Stimulated activated CD4-positive, alpha-beta T cell treated with anti-CD3 and anti-CD28 coated beads, TNF-alpha, amount 100 ng/mL, for 24 hours (primary cell): ENCODE measurements around the gene FOXB2.
"Not testable (repeated sequence)": the region's sequence is repeated elsewhere in the genome, so short reads cannot be mapped to it uniquely, and the experiment has no call there.

ENCODE experiments used
- DNase-seq, 3 experiments: peaks; one replicate each; pipeline ENCODE4 v3.0.0-alpha.2; 2020; ENCODE audit warnings: low read depth in 3 of 3

The FOXB2 gene

DNA sequence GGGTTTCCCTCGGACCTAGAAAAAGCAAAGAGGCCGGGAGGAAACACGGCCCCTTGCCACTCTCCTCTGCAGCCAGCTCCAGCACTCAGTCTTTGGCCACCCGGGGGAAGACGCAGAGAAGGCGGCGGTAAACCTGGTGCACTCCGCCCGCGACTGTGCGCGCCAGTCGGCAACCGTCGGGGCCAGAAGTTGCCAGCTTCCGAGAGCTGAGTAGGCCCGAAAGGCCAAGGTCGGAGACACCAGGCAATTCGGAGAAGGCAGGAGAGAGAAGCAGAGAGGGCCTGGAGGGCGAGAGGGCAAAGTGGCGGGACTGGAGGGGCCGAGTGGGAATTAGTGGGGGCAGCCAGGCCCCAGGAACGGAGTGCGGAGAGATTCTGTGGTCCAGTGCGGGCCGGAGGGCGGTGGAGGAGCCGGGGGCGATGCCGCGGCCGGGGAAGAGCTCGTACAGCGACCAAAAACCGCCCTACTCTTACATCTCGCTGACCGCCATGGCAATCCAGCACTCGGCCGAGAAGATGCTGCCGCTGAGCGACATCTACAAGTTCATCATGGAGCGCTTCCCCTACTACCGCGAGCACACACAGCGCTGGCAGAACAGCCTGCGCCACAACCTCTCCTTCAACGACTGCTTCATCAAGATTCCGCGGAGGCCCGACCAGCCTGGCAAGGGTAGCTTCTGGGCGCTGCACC, at the start of gene FOXB2:
FOXB2 (plus strand) TSS at position 420 of the 690 bp plus-strand sequence; CDS start at position 420, 0 bp downstream.
- no peak for DNase-seq

DNA sequence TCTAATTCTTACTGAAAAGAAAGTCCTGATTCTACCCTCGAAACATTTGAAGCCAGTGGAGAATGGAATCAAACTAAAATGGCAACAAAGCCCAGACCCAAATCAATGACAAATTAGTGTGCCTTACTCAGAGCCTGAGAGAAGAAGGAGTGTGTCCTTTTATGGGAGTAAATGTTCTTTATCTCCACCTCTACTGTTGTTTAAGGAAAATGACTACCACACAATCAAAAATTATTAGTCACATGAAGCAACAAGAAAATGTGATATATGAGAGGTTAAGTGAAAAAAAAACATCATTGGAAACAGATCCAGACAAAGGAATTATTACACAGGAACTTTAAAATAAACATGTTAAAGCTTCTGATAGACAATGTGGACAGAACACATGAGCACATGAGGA, 49.7 kb upstream of the FOXB2 start:
- DNase-seq, result no peak

DNA sequence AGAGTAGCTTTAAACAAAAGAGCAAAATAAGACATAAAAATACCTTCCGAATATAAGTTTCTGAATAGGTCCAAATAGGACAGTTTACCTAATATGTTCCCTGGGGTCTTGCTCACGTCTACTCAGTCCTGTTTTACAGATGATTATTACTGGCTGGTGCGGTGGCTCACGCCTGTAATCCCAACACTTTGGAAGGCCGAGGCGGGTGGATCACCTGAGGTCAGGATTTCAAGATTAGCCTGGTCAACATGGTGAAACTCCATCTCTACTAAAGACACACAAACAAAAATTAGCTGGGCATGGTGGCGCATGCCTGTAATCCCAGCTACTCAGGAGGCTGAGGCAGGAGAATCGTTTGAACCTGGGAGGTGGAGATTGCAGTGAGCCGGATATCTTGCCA, 40.6 kb upstream of the FOXB2 start:
- not testable (repeated sequence) for DNase-seq

DNA sequence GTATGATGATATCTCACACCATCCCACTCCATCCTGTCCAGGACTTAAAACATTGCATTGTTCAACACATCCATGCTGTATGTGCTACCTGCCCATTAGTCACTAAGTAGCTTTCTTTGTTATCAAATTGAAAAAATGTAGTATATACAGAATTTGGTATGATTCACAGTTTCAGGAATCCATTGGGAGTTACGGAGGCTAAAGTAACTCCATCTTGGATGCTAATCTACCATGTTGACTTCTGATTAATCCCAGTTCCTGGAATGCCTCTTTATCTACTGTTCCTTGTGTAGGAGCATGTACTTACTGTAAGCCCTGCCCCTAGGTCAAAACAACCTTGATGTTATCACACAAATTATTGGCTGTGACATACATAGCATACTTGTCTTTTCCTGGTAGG, 38.9 kb upstream of the FOXB2 start:
- DNase-seq, result no peak

DNA sequence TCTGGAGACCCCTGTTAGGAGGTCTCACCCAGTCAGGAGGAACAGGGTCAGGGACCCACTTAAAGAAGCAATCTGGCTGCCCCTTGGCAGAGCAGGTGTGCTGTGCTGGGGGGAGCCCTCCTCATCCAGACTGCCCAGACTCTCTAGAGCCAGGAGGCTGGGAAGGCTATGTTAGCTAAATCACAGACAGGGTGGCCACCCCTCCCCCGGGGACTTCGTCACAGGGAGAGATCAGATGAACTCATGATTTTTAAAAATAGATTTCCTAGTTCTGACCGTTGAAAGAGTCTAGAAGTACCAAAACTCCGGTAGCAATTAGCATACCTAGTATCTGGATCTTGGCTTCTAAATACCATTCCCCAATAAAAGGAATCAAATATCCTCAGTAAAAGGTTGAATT, 35.0 kb upstream of the FOXB2 start:
- no peak for DNase-seq

DNA sequence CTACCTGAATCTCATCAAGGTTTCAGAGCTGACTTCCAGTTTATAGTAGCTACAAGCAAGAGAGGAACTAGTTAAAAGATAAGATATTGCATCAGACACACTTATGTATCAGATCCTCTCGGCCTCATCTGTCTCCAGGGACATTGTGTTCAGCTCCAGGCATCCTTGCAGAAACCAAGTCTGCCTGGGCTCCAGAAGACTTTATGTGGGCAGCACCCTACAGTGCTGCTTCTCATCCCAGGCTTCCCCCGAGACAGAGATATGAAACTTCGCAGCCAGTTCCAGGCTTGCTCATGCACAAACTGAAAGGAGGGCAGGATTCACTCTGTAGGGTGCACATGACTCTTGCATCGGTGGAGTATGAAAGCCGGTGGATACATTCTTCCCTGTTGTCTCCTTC, 33.9 kb upstream of the FOXB2 start:
- DNase-seq, result no peak

DNA sequence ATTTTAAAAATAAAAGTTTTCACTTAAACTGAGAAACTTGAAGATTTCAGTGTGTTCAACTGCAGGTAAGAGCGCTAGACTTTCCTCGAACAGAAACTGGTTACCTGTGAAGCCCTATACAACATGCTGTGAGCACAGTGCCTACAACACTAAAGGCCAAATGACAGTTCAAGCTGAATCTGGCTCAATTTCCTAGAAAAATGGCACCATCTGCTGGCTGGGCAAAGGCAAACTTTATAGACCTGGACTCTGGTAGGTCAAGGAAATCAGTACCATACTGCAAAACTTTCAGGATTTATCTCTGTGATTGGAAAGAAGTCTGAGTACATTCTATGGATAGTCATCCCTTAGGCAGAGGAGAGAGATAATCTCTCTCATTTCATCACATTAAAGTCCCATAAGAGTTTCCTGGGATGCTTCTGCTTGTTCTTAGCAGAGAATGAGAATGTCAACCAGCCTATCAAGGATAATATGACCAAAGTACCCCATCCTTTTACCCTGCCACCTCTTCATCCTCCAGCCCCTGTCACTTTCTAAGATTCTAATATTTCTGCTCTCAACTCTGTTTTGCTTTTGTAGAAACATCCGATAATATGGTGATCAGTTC, 31.8 kb upstream of the FOXB2 start:
- DNase-seq, result no peak

DNA sequence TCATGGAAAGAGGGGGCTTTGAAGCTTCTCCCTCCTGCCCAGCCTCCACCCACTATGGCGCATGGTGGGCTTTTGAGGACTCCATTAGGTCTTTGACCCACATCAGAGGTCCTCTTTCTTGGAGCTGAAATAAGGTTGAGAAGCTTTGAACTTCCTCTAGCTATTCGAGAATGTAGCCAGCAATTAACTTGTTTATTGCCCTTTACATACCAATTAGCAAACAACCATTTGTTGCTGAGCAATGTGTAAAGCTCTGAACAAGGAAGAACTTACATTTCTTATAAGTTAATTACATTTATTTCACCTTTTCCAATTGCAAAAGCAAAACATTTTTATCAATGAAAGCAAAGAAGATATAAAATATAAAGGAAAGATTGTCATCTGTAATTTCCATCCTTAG, 30.5 kb upstream of the FOXB2 start:
- no peak for DNase-seq

DNA sequence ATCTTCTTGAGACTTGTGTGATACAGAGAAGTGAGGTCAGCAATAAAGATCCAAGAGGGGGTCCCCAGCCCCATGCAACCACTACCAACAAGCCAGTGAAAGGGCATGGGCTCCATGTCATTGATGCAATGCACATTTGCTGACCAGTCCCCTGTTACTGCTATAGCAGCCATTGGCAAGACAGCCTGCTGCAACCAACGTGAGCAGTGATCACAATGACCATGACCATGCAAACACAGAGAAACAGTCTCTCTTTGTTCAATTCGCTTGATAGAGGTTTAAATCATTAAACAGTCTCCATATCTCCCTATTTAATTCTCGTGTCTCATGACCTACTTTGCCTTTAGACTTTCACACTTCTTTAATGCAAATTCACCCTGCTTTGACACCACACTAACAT, 30.0 kb upstream of the FOXB2 start:
- no peak for DNase-seq

DNA sequence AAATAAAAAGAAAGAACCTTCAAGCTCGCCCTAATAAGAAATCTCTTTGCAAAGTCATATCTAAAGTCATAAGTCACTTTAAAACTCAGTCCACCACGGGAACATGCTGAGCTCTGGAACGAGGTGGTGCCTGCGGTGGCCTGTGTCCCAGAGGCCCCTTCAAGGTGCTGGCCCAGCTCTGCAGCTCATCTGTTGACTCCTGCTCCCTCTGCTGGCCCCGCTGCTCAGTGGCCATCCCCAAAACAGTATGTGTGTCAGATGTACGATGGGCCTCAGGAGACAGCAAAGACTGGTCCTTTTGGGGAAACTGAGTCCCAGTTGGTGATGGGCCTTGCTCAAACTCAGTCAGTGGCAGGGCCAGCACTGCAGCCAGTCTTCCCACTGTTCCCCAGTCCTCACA, 22.8 kb upstream of the FOXB2 start:
- no peak for DNase-seq

DNA sequence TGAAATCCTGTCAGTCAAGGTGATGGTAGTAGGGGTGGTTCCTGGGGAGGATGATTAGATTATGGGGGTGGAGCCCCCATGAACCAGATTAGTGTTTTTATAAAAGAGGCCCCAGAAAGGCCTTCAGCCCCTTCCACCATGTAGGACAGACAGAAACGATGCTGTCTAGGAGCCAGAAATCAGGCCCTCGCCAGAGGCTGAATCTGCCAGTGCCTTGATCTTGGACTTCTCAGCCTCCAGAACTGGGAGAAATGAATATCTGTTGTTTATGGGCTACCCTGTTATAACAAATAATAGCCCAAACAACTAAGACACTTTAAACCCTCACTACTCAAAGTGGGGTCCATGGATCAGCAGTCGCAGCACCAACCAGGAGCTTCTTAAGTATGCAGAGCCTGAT, 20.2 kb upstream of the FOXB2 start:
- no peak for DNase-seq

DNA sequence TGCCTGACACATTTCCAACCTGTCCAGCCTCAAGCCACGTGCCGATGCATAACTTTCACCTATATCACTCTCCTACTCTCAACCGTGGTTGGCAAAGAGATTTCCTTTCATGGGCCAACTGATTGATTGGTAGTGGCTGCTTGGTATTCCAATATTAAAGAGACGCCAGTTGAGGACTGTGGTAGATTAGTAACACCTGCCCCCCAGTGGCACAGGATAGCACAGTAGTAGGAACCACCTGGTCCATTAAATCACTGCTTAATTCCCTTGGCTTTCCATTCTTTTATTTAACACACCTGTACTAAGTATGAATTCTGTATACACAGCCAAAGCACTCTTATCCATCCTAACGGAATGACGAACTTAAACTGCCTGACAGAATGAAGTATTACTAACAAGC, 19.1 kb upstream of the FOXB2 start:
- no peak for DNase-seq

DNA sequence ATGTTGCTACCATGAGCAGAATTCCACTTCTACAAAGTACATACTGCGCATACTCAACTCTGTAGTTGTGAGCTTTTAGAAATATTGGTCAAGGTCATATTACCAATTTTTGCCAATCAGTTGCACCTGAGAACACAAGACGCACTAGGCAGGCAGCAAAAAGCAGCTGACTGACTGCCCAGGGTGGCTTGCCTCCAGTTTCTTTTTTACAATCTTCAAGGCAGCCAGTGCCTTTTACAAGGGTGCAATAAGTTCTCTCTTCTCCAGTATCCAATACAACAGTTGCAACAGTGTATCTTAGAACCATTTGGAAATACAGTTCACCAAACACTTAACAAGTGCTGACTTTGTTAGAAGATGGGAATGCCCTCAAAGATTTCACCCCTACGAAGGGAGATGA, 16.1 kb upstream of the FOXB2 start:
- DNase-seq, result no peak

DNA sequence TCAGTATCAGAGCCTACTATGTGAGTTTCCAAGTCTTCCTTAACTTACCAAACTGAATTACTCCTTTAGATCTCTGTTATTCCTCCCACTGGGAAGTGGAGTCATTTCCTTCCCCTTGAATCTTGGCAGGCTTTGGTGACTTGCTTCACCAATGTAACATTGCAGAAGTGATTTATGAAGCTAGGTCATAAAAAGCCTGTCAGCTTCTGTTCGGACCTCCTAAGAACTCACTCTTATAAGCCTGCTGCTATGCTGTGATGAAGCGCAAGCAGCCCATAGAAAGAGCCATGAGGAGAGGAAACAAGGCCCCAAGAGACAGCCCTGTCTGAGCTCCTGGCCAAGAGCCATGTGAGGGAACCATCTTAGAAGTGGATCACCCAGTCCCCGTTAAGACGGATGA, 14.2 kb upstream of the FOXB2 start:
- DNase-seq, result no peak

DNA sequence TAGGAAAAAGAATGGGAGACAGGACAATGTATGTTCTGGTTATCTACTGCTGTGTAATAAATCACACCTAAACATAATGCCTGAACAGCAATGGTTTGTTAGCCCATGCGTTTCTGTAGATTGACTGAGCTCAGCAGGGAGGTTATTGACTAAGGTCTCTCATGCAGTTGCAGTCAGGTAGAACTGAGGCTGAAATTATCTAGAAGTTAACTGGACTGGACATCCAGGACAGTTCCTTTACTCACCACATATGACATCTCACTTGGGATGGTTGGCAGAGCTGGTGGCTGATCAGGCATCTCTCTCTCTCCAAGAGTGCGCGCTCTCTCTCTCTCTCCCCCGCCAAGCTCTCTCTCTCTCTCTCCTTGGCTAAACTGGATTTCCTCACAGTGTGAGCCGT, 8.9 kb upstream of the FOXB2 start:
- no peak for DNase-seq

DNA sequence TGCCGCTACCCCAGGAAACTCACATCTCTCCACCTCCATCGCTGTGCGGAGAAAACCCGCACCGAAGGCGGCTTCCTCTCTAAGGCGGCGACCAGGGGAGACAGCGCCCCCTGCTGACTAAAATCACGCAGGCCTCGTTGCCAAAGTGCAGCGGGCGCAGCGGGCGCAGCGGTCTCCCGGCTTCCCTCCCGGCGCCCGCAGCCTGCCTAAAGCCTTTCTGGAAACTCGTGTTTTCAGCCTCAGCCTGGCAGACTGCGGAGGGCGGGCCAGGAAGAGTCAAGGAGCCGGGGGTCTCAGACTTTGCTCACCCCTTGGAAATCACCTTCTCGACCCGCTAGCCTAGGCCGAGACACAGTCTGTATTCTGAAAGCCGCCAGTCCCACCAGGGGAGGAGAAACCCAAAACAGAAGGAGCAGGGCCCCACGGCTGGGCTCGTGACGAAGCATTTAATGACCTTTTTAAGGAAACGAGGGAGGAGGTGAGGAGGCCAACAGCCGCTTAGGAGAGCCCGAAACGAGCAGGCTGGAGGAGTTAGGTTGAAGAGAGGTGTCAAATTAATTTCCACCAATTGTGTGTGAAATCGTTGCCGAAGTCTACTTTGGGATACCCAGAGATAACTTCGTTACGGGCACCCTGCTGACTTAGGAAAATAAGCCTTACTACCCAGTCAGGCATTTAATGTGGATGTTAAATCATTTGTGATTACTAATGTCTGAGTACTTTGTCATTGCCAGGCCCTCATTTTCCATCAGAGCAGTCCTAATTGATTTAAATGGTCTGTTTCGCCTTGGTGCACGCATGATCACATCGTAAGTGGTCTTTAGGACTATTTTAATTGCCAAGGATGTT, 7.3 kb upstream of the FOXB2 start:
- DNase-seq, result peak; percentile 34 to 68 (median 45)

DNA sequence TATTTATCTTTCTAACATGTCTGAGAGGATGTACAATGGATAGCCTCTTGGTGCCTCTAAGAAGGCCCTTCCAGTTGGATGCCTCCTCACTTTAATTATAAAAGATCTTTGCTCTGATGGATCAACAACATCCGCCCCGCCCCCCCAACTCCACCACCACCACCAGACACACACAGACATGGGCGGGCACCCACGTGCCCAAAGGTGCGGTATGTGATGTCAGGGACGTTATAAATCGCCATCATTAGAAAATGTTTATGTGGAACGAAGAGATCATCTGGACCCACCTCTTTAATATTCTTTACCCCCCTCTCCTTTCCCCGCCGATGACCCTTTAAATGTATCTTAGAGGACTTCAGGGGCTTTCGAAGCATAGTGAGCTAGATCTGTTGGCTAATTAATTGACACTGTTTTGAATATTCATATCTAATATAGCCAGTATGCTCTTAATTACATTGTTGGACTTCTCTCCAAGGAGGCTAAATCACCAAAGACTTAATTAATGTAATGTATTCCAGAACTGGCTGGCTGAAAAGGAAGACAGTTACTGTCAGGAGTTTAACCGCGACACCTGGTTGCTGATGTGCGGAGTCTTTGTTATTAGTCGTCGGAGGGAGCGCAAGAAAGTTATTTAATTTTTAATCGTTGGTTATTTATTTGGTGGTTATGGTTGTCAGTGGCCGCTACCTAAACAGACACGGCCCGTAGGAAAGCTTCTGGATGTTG, 6.1 kb upstream of the FOXB2 start:
- no peak for DNase-seq

DNA sequence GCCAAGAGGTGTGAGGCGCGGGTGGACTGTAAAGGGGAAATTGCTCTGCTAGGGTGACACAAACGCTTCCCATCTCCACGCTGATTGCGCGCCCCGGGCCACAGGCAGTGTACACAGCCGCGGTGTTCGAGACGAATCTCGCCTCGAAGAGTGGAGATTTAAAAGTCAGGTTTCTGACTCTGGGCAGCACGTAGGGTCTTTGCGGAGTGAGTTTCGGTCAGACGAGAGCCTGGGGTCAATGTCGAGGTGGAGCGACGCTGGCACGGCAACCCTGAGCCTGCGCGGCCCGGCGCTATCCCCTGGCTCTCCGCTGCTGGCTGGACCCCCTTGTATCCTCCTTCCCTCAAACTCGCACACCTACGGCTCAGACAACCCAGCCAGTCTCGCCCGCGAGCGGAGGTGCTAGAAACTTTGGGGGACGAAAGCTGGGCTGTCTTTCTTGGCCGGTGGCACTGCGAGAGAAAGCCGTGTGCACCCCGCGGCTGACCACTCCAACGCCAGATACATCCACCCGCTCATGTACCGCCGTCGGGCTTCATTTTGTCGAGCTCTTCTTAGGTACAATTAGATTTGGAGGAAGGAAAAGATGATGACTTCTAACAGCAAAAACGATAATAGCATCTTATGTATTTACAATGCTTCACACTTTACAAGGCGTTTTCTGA, 5.4 kb upstream of the FOXB2 start:
- DNase-seq, result no peak

DNA sequence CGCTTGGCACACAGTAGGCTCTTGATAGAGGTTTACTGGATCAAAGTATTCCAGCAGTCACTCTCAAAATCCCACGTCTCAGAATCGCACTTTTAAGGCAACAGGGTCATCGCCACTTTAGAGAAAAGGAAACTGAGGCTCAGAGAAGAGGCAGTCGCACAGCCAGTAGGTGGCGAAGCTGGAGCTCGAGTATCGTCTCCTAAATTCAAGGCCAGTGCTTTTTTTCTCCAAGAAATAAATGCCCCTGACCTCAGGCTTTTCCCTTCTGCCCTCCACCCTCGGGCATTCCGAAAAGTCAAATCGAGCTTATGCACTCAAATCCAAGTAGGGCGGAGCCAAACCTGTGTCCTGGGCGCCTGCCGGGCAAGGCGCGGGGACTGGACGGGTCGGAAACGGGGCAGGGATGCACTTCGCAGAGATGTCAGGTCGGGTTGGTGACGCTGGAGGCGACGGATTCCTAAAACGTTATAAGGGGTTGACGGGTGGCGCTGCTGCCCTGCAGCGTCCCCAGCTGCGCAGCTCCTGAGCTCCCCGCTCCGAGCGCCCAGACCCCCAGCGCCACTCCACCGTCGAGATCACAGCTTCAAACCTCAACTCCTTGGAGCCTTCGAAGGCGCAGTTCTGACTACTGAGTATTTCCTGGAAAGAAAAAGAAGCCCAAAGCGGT, 4.7 kb upstream of the FOXB2 start:
- no peak for DNase-seq

DNA sequence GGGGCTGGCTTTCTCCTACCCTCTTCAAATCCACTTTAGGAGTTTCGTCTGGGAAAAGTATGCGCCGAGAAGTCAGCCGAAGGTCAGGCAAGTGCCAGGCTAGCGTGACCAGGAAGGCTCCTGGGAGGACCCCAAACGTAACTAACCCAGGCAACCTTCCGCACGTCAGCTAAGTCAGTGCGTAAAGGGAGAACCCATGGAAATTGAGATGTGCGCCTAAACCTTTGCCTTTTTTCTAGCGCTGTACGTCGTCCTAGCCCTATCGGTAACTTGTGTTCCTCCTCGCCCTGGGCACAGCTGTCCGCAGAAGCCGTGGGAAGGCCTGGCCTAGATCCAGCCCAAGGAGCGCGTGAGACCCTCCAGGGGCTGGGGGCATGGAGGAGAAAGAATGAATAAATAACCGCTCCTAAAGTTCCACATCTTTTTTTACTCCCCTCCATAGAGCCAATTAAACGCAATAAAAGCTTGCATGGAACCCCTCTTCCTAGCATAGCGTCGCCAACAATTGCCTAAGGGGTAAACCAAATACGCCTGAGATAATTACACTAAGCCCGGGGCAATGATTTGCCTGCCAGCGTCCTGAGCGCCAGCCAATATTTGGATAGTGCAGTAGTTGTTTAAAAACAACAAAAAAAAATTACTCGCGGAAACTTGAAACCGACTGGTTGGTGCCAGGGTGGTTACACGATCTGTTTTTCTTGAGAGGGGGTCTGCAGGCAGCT, 4.0 kb upstream of the FOXB2 start:
- DNase-seq, result no peak

DNA sequence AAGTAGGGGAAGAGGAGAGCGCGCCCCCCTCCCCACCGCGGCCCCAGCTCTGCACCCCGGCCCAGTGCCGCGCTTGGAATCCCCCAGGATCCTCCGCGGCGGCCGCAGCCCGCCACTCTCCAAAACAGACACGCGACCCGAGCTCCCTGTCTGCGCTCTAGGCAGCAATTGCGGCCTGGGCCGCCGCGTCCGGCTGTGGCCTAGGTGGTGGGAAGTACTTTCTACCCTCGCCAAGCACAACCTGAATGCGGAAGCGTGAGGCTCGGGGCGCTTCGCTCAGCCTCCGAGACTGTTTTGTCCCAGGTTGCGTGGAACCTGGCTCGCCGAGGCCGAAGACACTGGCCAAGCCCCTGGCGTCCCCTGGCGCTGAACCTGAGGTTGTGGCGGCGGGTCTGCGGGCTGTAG, 3.3 kb upstream of the FOXB2 start:
- DNase-seq, result no peak
